H1 (cell line): Measurements from ENCODE around the gene PTPRE. TPM values are rescaled to one million over a fixed set of nuclear protein-coding genes. Genes with fewer than 3 reads are reported as not detected.

Source experiments
- EGR1 ChIP-seq: IDR thresholded peaks from 2 replicates; pipeline ENCODE4 v1.6.1; 2011; ENCODE audit warnings: low read depth, low read length, borderline replicate concordance
- KDM4A ChIP-seq: IDR thresholded peaks from one replicate; pipeline ENCODE4 v1.7.1; 2012; ENCODE audit warnings: low read depth, mild to moderate bottlenecking, moderate library complexity, low read length, inconsistent platforms; ENCODE audit not compliant: severe bottlenecking
- NANOG ChIP-seq: IDR thresholded peaks from 2 replicates; pipeline ENCODE4 v1.6.1; 2011; ENCODE audit warnings: low read length, low read depth, mild to moderate bottlenecking, inconsistent platforms; ENCODE audit not compliant: insufficient read depth, poor library complexity, severe bottlenecking
- SIX5 ChIP-seq: IDR thresholded peaks from 2 replicates; pipeline ENCODE4 v1.6.1; 2011; ENCODE audit warnings: mild to moderate bottlenecking, low read depth, low read length
- TBP ChIP-seq: IDR thresholded peaks from 2 replicates; pipeline ENCODE4 v1.6.1; 2011; ENCODE audit warnings: low read depth, low read length, improper control_type of control experiment
- polyA plus RNA-seq, 7 experiments: library from polyadenylated mRNA; depleted of rRNA in 3 of 7; stranded (reverse) in 5 of 7; unstranded in 2 of 7; fragments of >200 nt in 5 of 7; fragments of 200-250 nt in 2 of 7; gene quantifications; 1 replicate in 5 of 7; 2 replicates in 1 of 7; 4 replicates in 1 of 7; pipeline versions ENCODE4 v1.2.1 to v1.2.3, GENCODE V29; 2011 to 2013; ENCODE audit warnings: missing spikeins in 2 of 7, mixed read lengths in 2 of 7
- total RNA-seq: library from RNA; stranded (reverse); fragmentation: NEBNext Ultra II Directional; extraction: Animal tissue kit (Norgen Biotek cat#: 25700); gene quantifications from 2 replicates; pipeline ENCODE4 v1.2.1, GENCODE V29; 2021

The PTPRE gene
- total and polyA plus RNA-seq, 2 of the 8 experiments (the other 6 are each of a cell fraction or from before 2014, with no cell fraction given), result 0.33 to 0.54 TPM

GRCh38 chr10:127890832-127891334 is 16.0 kb upstream of the PTPRE start (continued):
- TF ChIP-seq NANOG, result no peak
- no peak for TF ChIP-seq KDM4A
- no peak for TF ChIP-seq TBP
- TF ChIP-seq EGR1, result no peak
- TF ChIP-seq SIX5, result no peak
